ENCODE data around the gene SLC27A3.
A peak's percentile ranks its signal among the peaks of the same experiment; 100 is the strongest.

SLC27A3 gene

GRCh38 chr1:153783233-153784190 lies 8.3 kb downstream of the SLC27A3 start:
- peak; percentile 94 to 96 for DNase-seq

DNA sequence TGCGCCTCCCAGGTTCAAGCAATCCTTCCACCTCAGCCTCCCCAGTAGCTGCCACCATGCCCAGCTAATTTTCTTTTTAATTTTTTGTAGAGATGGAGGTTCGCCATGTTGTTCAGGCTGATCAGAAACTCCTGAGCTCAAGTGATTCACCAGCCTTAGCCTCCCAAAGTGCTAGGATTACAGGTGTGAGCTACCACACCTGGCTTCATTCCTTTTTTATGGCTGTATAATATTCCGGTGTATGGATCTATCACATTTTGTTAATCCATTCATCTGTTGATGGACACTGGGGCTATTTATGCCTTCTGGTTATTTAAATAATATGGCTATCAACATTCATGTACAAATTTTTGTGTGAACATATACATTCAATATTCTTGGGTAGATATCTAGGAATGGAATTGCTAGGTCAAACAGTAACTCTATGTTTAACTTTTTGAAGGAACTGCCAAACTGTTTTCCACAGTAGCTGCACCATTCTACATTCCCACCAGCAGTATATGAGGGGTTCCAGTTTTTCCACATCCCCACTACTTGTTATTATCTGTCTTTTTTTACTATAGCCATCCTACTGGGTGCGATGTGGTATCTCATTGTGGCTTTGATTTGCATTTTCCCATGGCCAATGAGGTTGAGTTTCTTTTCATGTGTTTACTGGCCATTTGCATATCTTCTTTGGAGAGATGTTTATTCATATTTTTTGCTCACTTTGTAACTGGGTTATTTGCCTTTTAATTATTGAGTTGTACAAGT lies 11.0 kb downstream of the SLC27A3 start:
- DNase-seq = no peak

DNA sequence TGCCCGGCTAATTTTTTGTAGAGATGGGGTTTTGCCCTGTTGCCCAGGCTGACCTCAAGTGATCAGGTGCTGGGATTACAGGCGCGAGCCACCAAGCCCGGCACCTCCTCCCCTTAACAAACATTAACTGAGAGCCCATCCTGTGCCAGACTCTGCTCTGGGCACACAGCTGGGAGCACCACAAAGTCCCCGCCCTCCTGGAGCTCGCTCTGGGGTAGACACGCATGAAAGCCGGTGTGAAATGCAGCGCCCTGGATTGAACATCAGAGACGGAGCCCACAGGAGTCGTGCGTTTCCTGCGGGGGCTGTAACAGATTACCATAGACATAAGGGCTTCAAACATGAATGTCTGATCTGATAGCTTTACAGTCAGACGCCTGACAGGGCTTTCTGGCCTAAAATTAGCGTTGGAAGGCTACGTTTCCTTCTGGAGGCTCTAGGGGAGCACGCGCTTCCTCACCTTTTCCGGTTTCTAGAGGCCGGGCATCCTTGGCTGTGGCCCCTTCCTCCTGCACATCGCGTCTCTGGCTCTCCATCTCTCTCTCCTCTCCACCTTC lies 14.3 kb downstream of the SLC27A3 start:
- DNase-seq = no peak

DNA sequence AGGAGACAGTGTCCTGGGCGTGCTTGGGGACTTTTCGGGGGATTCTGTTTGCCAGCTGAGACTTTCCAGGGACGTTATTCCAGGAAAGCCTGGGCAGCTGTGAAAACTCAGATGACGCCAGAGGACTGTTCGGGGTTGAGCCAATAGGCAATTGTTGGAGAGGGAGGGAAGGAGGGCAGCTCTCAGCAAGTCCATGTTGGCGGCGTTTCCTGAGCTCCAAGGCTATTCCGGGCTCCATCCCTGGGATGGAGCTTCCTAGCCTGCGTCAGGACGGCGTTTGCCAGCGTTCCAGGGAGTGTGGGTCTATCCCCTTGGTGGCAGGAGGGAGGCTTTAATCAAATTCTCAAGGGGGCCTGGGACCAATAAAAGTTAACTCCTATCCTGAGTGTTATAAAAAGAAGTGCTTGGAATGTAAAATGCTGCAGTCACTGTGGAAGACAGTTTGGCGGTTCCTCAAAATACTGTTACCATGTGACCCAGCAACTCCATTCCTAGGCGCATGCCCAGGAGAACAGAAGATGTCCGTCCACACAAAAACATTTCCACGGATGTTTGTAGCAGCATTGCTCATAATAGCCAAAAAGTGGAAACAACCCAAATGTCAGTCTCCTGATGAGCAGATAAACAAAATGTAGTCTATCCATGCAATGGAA lies 15.2 kb downstream of the SLC27A3 start:
- no peak for DNase-seq

DNA sequence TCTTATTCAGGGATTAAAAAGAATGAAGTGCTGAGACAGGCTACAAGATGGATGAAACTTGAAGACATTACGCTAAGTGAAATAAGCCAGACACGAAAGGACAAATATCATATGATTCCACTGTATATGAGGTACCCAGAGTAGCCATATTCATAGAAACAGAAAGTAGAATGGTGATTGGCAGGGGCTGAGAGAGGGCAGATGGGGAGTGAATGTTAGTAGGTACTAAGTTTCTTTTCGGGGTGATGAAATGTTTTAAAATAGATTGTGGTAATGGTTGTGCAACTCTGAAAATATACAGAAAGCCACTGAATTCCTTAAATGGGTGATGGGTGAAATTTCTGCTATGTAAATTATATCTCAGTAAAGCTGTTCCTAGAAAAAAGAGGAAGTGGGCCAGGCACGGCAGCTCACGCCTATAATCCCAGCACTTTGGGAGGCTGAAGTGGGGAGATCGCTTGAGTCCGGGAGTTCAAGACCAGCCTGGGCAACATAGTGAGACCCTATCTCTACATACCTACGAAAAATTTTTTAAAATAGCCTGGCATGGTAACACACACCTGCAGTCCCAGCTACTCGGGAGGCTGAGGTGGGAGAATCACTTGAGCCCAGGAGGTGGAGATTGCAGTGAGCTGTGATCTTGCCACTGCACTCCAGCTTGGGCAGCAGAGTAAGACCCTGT lies 15.9 kb downstream of the SLC27A3 start:
- no peak for DNase-seq

- peak; percentile 47 to 59 for DNase-seq
Observed at GRCh38 chr1:153791648-153792253, 16.5 kb downstream of the SLC27A3 start.

DNA sequence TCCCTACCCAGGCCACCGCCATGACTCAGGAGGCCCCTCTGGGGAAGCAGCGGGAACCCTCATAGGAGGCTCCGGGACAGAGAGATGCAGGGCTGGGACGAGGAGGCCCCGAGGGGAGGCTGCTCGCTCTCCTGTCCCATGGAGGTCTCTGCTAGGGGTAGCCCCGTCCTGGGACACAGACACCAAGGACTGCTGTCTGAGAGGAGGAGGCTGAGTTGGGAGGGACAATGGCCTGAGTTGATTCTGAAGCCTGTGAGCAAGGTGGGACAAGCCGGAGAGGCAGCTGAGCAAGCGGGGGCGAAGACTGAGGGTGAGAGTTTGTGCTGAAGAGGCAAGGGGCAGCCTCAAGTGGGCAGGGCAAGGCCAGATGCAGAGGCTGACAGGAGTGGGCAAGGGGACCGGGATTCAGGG lies 17.4 kb downstream of the SLC27A3 start:
- DNase-seq = no peak

DNA sequence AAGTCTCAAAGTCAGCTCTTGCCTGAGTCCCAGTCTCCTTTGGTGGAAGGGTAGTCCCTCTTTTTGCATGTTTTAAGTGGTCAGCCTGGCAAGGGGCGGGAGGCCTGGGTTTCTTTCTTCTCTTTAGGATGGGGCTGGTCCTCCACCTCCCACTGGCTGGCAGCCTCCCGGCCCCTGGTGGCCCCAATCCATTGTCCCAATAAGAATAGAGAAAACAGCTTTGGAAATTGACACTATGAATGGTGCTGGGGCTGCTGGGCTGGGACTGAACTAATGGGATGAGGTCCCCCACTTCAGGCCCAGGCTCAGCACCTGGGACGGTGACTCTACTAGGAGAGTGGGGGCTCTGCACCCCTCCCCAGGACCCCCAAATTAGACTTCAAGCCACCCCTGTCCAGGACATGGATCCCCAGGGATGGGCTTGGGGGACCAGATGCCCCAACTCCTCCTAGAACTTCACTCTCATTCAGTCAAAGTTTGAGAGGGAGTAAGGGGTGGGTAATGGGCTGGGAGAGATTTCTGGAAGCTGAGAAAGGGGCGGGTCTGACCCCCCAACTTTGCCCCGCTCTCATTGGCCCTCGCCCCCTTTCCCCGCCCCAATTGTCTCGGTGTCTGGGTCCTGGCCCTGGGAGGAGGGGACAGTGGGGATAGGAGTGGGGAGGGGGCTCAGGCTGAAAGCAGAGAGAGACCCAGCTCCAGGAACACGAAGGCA lies 18.2 kb downstream of the SLC27A3 start:
- DNase-seq = no peak

- no peak for DNase-seq
Observed at GRCh38 chr1:153793973-153794615, 18.9 kb downstream of the SLC27A3 start.

DNA sequence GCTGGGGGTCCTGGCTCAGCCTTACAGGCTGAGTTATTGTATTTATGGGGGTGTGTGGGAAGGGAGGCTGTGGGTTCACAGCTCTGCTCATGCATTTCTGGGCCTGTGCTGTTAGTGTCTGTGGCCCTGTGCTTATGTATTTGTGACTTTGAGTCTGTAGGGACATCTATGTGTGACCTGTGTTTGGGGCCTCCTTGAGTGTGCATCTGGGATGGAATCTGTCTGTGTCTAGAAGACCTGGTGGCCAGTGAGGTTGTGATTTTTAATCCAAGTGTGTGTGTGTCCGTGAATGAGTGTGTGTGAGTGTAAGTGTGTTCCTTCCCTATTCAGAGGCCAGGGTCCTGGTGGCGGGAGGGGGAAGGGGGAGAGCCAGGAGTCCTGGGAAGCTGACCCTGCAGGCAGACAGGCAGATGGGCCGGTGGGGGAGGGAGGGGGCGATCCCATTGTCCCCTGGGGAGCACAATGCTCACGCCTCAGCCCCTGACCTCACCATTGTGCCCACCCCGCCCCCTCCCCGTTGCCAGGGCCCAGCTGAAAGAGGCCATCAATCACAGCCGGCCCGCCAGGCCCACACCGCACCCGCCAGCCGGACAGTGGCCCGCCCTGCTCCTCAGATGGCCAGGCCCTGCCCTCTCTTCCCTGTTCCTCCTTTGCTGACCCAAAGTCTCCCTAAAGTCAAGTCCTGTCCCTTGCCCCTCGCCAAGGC lies 19.6 kb downstream of the SLC27A3 start:
- no peak for DNase-seq

GRCh38 chr1:153795330-153795837 lies 20.2 kb downstream of the SLC27A3 start:
- DNase-seq = no peak

- DNase-seq = no peak
Observed at GRCh38 chr1:153795934-153796785, 21.0 kb downstream of the SLC27A3 start.

DNA sequence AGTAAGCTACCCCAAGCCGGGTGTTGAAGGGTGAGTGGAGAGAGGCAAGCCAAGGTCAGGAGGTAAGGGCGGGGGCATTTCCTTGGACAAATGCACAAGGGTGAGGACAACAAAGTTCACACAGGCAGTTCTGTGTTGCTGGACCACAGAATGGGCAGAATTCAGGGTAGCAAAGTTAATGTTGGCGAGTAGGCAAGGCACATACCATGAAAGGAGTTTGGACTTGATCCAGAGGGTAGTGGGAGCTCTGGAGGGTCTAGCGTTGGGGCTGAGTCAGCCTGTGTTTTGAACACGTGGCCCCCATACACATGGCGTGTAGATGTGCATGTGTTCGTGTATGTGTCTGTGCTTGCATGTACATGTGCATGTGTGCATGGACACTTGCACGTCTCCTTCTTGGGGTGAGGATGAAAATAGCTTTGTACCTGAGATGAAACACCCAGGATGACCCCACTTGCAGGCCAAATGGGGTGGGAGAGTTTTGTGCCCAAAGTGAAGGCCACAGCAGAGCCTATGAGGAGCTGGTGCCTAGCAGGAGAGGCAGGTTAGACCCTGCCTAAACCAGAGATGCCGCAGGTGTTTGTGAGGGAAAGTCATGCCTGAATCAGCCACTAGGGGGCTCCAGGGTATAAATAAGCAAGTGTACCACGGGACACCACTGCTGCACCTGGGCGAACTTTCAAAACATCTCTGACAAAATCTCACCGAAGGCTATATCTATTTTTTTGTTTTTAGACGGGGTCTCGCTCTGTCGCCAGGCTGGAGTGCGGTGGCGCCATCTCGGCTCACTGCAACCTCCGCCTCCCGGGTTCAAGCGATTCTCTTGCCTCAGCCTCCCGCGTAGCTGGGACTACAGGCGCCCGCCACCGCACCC lies 21.8 kb downstream of the SLC27A3 start:
- peak; percentile 88 for DNase-seq

DNA sequence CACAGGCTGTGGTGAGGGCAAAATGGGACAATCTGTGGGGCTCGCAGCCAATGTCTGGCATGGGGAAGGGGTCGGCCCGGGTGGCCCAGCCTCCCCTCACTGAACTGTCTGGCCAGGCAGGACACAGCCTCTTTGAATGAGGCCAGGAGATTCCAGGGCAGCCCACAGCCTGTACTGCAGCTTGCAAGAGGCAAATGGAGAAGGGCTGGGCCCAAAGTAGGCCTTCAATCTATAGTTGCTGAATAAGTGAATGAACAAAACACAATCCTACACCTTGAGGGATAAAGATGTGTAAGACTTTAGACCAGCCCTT lies 23.2 kb downstream of the SLC27A3 start:
- no peak for DNase-seq

DNA sequence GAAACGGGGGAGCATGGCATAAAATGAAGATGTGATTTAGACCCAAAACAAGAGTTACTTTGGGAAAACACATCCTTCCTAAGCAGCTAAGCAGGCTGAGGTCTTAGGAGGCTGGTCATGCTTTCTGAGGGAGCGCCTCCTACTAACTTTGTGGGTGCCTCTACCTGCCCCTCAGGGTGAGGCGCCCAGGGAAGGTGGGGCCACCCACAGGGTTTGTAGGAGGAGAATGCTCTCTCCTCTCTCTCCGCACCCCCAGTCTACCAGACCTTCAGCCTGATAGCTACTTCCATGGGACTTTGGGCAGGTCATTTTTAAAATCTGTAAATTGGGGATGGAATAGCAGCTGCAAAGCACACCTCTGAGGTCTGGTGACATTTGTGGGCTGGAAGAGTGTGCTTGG lies 23.8 kb downstream of the SLC27A3 start:
- no peak for DNase-seq

- DNase-seq = no peak
Observed at GRCh38 chr1:153799566-153800465, 24.6 kb downstream of the SLC27A3 start.

- DNase-seq = no peak
Observed at GRCh38 chr1:153800516-153800915, 25.3 kb downstream of the SLC27A3 start.
